ENCODE data around the gene EXOC5.
"Not testable (repeated sequence)": the region's sequence is repeated elsewhere in the genome, so short reads cannot be mapped to it uniquely, and the experiment has no call there.

DNA sequence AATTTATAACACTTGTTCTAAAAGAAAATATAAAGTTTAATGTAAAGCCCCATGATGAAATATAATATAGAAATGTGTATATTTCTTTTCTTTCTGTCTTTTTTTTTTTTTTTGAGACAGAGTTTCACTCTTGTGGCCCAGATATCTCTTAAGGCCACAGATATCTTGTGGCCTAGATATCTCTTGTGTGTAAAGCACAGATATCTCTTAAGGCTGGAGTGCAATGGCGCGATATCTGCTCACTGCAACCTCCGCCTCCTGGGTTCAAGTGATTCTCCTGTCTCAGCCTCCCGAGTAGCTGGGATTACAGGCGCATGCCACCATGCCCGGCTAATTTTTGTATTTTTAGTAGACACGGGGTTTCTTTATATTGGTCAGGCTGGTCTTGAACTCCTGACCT is 28.6 kb downstream of the EXOC5 start:
- TF ChIP-seq, protein P1, sequence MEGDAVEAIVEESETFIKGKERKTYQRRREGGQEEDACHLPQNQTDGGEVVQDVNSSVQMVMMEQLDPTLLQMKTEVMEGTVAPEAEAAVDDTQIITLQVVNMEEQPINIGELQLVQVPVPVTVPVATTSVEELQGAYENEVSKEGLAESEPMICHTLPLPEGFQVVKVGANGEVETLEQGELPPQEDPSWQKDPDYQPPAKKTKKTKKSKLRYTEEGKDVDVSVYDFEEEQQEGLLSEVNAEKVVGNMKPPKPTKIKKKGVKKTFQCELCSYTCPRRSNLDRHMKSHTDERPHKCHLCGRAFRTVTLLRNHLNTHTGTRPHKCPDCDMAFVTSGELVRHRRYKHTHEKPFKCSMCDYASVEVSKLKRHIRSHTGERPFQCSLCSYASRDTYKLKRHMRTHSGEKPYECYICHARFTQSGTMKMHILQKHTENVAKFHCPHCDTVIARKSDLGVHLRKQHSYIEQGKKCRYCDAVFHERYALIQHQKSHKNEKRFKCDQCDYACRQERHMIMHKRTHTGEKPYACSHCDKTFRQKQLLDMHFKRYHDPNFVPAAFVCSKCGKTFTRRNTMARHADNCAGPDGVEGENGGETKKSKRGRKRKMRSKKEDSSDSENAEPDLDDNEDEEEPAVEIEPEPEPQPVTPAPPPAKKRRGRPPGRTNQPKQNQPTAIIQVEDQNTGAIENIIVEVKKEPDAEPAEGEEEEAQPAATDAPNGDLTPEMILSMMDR (IDR thresholded peaks at IDR 0.05) = not testable (repeated sequence)
- not testable (repeated sequence) for TF ChIP-seq POLR2A (IDR thresholded peaks at IDR 0.05)
